ENCODE measurements around the gene NETO2.

The NETO2 gene

GRCh38 chr16:47047524-47048203 is 96.1 kb downstream of the NETO2 start:
- Mint-ChIP-seq H3K4me1 (peaks cover 48% of the 10 kb centered on the region), H3K27me3 (no peaks in the 10 kb centered on the region)

GRCh38 chr16:47046726-47047523 is 96.8 kb downstream of the NETO2 start:
- H3K4me3 Mint-ChIP-seq = no peak overlapping the region
- ATAC-seq = peak; percentile 47
- peak overlapping the region; percentile 45 for H3K27ac Mint-ChIP-seq

More at GRCh38 chr16:47047524-47048203, 96.1 kb downstream of the NETO2 start:
- peak overlapping the region; percentile 45 for H3K27ac Mint-ChIP-seq
- ATAC-seq = no peak
- no peak overlapping the region for H3K4me3 Mint-ChIP-seq
- no peaks in the 10 kb centered on the region for H3K36me3 Mint-ChIP-seq
- no peaks in the 10 kb centered on the region for H3K9me3 Mint-ChIP-seq

GRCh38 chr16:47045459-47045858 is 98.3 kb downstream of the NETO2 start:
- no peaks in the 10 kb centered on the region for H3K36me3 Mint-ChIP-seq
- no peak overlapping the region for H3K4me3 Mint-ChIP-seq
- H3K27me3 Mint-ChIP-seq = no peaks in the 10 kb centered on the region
- ATAC-seq = no peak
- no peak overlapping the region for H3K27ac Mint-ChIP-seq
- peaks cover 52% of the 10 kb centered on the region for H3K4me1 Mint-ChIP-seq
- no peaks in the 10 kb centered on the region for H3K9me3 Mint-ChIP-seq

More at GRCh38 chr16:47046726-47047523, 96.8 kb downstream of the NETO2 start:
- H3K4me1 Mint-ChIP-seq = peaks cover 52% of the 10 kb centered on the region
- H3K27me3 Mint-ChIP-seq = no peaks in the 10 kb centered on the region
- H3K9me3 Mint-ChIP-seq = no peaks in the 10 kb centered on the region
- H3K36me3 Mint-ChIP-seq = no peaks in the 10 kb centered on the region

GRCh38 chr16:47045023-47045422 is 98.7 kb downstream of the NETO2 start:
- no peak for ATAC-seq
- H3K4me3 Mint-ChIP-seq = no peak overlapping the region
- H3K27ac Mint-ChIP-seq = no peak overlapping the region
- peaks cover 52% of the 10 kb centered on the region for H3K4me1 Mint-ChIP-seq
- H3K9me3 Mint-ChIP-seq = no peaks in the 10 kb centered on the region
- H3K36me3 Mint-ChIP-seq = no peaks in the 10 kb centered on the region
- no peaks in the 10 kb centered on the region for H3K27me3 Mint-ChIP-seq

GRCh38 chr16:47043970-47044684 is 99.6 kb downstream of the NETO2 start:
- ATAC-seq = no peak
- H3K36me3 Mint-ChIP-seq = no peaks in the 10 kb centered on the region
- H3K27ac Mint-ChIP-seq = no peak overlapping the region
- H3K27me3 Mint-ChIP-seq = no peaks in the 10 kb centered on the region
- peaks cover 52% of the 10 kb centered on the region for H3K4me1 Mint-ChIP-seq
- no peak overlapping the region for H3K4me3 Mint-ChIP-seq
- no peaks in the 10 kb centered on the region for H3K9me3 Mint-ChIP-seq

- H3K27ac Mint-ChIP-seq = no peak overlapping the region
- no peak for ATAC-seq
- no peak overlapping the region for H3K4me3 Mint-ChIP-seq
- H3K9me3 Mint-ChIP-seq = no peaks in the 10 kb centered on the region
- H3K4me1 Mint-ChIP-seq = peaks cover 48% of the 10 kb centered on the region
- no peaks in the 10 kb centered on the region for H3K27me3 Mint-ChIP-seq
- H3K36me3 Mint-ChIP-seq = no peaks in the 10 kb centered on the region
These were observed 100.5 kb downstream of the NETO2 start for GRCh38 chr16:47043200-47043599.

- peak; percentile 96 for ATAC-seq
These were observed 105.8 kb downstream of the NETO2 start for GRCh38 chr16:47037746-47038458.

GRCh38 chr16:47037396-47037745 is 106.4 kb downstream of the NETO2 start:
- peak overlapping the region; percentile 69 for H3K27ac Mint-ChIP-seq

More at GRCh38 chr16:47037746-47038458, 105.8 kb downstream of the NETO2 start:
- Mint-ChIP-seq H3K9me3 (no peaks in the 10 kb centered on the region), H3K27me3 (no peaks in the 10 kb centered on the region), H3K4me1 (peaks cover 24% of the 10 kb centered on the region), H3K4me3 (peak overlapping the region; percentile 86), H3K27ac (peak overlapping the region; percentile 69), H3K36me3 (no peaks in the 10 kb centered on the region)

GRCh38 chr16:47036201-47036600 is 107.5 kb downstream of the NETO2 start:
- no peaks in the 10 kb centered on the region for H3K36me3 Mint-ChIP-seq

More at GRCh38 chr16:47037396-47037745, 106.4 kb downstream of the NETO2 start:
- Mint-ChIP-seq H3K4me3 (peak overlapping the region; percentile 86), H3K9me3 (no peaks in the 10 kb centered on the region), H3K36me3 (no peaks in the 10 kb centered on the region), H3K27me3 (no peaks in the 10 kb centered on the region), H3K4me1 (peaks cover 19% of the 10 kb centered on the region)
- peak; percentile 50 for ATAC-seq

GRCh38 chr16:47035436-47035835 is 108.3 kb downstream of the NETO2 start:
- no peaks in the 10 kb centered on the region for H3K36me3 Mint-ChIP-seq
- H3K4me1 Mint-ChIP-seq = peaks cover 18% of the 10 kb centered on the region
- no peak overlapping the region for H3K4me3 Mint-ChIP-seq
- no peaks in the 10 kb centered on the region for H3K27me3 Mint-ChIP-seq
- H3K27ac Mint-ChIP-seq = no peak overlapping the region
- no peaks in the 10 kb centered on the region for H3K9me3 Mint-ChIP-seq
- no peak for ATAC-seq

More at GRCh38 chr16:47036201-47036600, 107.5 kb downstream of the NETO2 start:
- no peaks in the 10 kb centered on the region for H3K27me3 Mint-ChIP-seq
- H3K4me3 Mint-ChIP-seq = no peak overlapping the region
- H3K4me1 Mint-ChIP-seq = peaks cover 18% of the 10 kb centered on the region
- H3K27ac Mint-ChIP-seq = no peak overlapping the region
- no peaks in the 10 kb centered on the region for H3K9me3 Mint-ChIP-seq
- ATAC-seq = no peak

- H3K27me3 Mint-ChIP-seq = no peaks in the 10 kb centered on the region
- H3K9me3 Mint-ChIP-seq = no peaks in the 10 kb centered on the region
- no peaks in the 10 kb centered on the region for H3K36me3 Mint-ChIP-seq
- no peak for ATAC-seq
- H3K27ac Mint-ChIP-seq = peak overlapping the region; percentile 6
- peaks cover 18% of the 10 kb centered on the region for H3K4me1 Mint-ChIP-seq
- no peak overlapping the region for H3K4me3 Mint-ChIP-seq
These were observed 109.3 kb downstream of the NETO2 start for GRCh38 chr16:47034455-47034854.

GRCh38 chr16:47033176-47033575 is 110.6 kb downstream of the NETO2 start:
- no peak overlapping the region for H3K27ac Mint-ChIP-seq
- peaks cover 16% of the 10 kb centered on the region for H3K4me1 Mint-ChIP-seq
- no peaks in the 10 kb centered on the region for H3K36me3 Mint-ChIP-seq
- H3K4me3 Mint-ChIP-seq = no peak overlapping the region
- no peaks in the 10 kb centered on the region for H3K27me3 Mint-ChIP-seq
- no peaks in the 10 kb centered on the region for H3K9me3 Mint-ChIP-seq
- ATAC-seq = no peak

- H3K27me3 Mint-ChIP-seq = no peaks in the 10 kb centered on the region
- ATAC-seq = no peak
- no peaks in the 10 kb centered on the region for H3K9me3 Mint-ChIP-seq
- no peak overlapping the region for H3K4me3 Mint-ChIP-seq
- no peak overlapping the region for H3K27ac Mint-ChIP-seq
- H3K36me3 Mint-ChIP-seq = no peaks in the 10 kb centered on the region
- peaks cover 10% of the 10 kb centered on the region for H3K4me1 Mint-ChIP-seq
These were observed 114.0 kb downstream of the NETO2 start for GRCh38 chr16:47029724-47030123.

GRCh38 chr16:47028767-47029377 is 114.9 kb downstream of the NETO2 start:
- ATAC-seq = no peak
- peaks cover 3% of the 10 kb centered on the region for H3K4me1 Mint-ChIP-seq
- H3K27ac Mint-ChIP-seq = no peak overlapping the region
- H3K36me3 Mint-ChIP-seq = no peaks in the 10 kb centered on the region
- H3K4me3 Mint-ChIP-seq = no peak overlapping the region
- H3K27me3 Mint-ChIP-seq = no peaks in the 10 kb centered on the region
- no peaks in the 10 kb centered on the region for H3K9me3 Mint-ChIP-seq

Data from stimulated activated memory B cell treated with anti-CD40 and anti-IgM and Interleukin-4, amounts not matched to agents 10 μg/mL and 1 μg/mL and 100 μg/mL, for 72 hours (primary cell).